ENCODE data around the gene PFDN2.

DNA sequence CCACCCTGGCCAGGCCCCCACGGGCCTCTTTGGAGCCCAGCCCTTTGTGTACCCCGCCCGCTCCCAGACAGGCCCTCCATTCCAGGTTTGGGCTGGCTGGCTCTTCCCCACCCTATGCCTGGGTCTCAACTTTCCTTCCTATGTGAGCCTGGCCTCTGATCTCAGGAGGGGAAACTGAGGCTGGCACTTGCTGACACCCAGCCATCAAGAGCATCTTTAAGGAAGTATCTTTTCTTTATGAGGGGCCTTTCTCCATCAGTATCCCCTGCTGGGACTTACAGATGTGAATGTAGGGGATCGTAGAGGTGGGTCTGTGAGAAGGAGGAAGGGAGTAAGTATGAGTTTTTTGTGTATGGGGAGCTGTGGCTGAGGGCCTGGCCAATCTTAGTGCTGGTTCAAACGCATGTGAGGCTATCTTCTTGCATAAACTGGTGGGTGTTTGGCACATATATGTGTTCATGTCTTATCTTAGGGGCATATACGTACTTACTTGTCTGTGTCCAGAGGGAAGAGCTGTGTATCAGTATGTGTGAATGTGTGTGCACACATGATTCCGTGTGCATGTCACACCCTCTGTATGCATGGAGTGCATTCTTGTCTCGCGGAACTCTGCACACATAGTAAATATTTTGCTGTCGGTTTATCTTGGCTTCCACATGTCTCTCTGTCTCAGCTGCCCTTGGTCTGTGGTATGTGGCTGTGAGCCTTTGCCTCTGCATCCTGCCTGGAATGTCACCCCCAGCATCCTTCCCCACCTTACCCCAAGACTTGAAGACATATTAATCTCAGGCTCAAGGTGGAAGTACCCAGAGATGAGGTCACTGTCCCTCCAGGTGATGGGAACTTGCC is 33.9 kb downstream of the PFDN2 start:
- no peak for TF ChIP-seq POLR2A (IDR thresholded peaks at IDR 0.05; ENCODE audit: low read length)
- TF ChIP-seq GATA1 (IDR thresholded peaks at IDR 0.05; ENCODE audit: low read depth, low read length): no peak
